H1 (cell line): Measurements from ENCODE around the gene UBE2L6. TPM values are rescaled to one million over a fixed set of nuclear protein-coding genes. Genes with fewer than 3 reads are reported as not detected.

ENCODE experiments used
- ASH2L ChIP-seq: fragments of 200-600, 300-600 bp; sonication (generic); IDR thresholded peaks from one replicate; pipeline ENCODE4 v1.7.1; 2017; ENCODE audit warnings: low read length
- CTCF ChIP-seq, 3 experiments: IDR thresholded peaks; 1 replicate in 2 of 3; 2 replicates in 1 of 3; pipeline versions ENCODE4 v1.5.1 to v1.6.1; 2011; ENCODE audit warnings: low read length in 3 of 3, mild to moderate bottlenecking in 3 of 3, inconsistent platforms in 2 of 3, low read depth in 1 of 3, moderate library complexity in 1 of 3; ENCODE audit not compliant: insufficient read depth in 1 of 3; ENCODE audit errors: control extremely low read depth in 1 of 3
- EZH2 ChIP-seq: fragments of 200-600 bp; sonication (generic); IDR thresholded peaks from 2 replicates; pipeline ENCODE4 v1.7.1; 2012; ENCODE audit warnings: low read depth, mild to moderate bottlenecking, moderate library complexity, low read length, inconsistent platforms; ENCODE audit not compliant: severe bottlenecking
- FOSL1 ChIP-seq: IDR thresholded peaks from 2 replicates; pipeline ENCODE4 v1.6.1; 2011; ENCODE audit warnings: mild to moderate bottlenecking, low read depth, low read length, moderate library complexity; ENCODE audit not compliant: insufficient read depth
- KDM4A ChIP-seq: IDR thresholded peaks from one replicate; pipeline ENCODE4 v1.7.1; 2012; ENCODE audit warnings: low read depth, mild to moderate bottlenecking, moderate library complexity, low read length, inconsistent platforms; ENCODE audit not compliant: severe bottlenecking
- MAX ChIP-seq: IDR thresholded peaks from 2 replicates; pipeline ENCODE4 v1.6.1; 2012; ENCODE audit warnings: inconsistent platforms
- POLR2A ChIP-seq, 2 experiments: IDR thresholded peaks; 1 replicate in 1 of 2; 2 replicates in 1 of 2; pipeline ENCODE4 v1.6.1; 2011; ENCODE audit warnings: low read depth in 2 of 2, low read length in 2 of 2, mild to moderate bottlenecking in 2 of 2; ENCODE audit errors: control extremely low read depth in 1 of 2
- POLR2AphosphoS5 ChIP-seq: IDR thresholded peaks from 2 replicates; pipeline ENCODE4 v1.6.1; 2011; ENCODE audit warnings: low read depth, low read length
- POU5F1 ChIP-seq: IDR thresholded peaks from 2 replicates; pipeline ENCODE4 v1.6.1; 2011; ENCODE audit warnings: low read depth, mild to moderate bottlenecking, low read length, moderate library complexity
- SRF ChIP-seq: IDR thresholded peaks from 2 replicates; pipeline ENCODE4 v1.6.1; 2011; ENCODE audit warnings: mild to moderate bottlenecking, low read depth, low read length, moderate library complexity
- SUZ12 ChIP-seq: fragments of 200-600 bp; sonication (generic); IDR thresholded peaks from 2 replicates; pipeline ENCODE4 v1.6.1; 2012; ENCODE audit warnings: mild to moderate bottlenecking, inconsistent platforms, low read length, moderate library complexity, mixed read lengths
- TBP ChIP-seq: IDR thresholded peaks from 2 replicates; pipeline ENCODE4 v1.6.1; 2011; ENCODE audit warnings: low read depth, low read length, improper control_type of control experiment
- ZNF274 ChIP-seq: IDR thresholded peaks from 2 replicates; pipeline ENCODE4 v1.7.0; 2012; ENCODE audit warnings: low read length, borderline replicate concordance; ENCODE audit errors: extremely low read depth
- polyA plus RNA-seq, 7 experiments: library from polyadenylated mRNA; depleted of rRNA in 3 of 7; stranded (reverse) in 5 of 7; unstranded in 2 of 7; fragments of >200 nt in 5 of 7; fragments of 200-250 nt in 2 of 7; gene quantifications; 1 replicate in 5 of 7; 2 replicates in 1 of 7; 4 replicates in 1 of 7; pipeline versions ENCODE4 v1.2.1 to v1.2.3, GENCODE V29; 2011 to 2013; ENCODE audit warnings: missing spikeins in 2 of 7, mixed read lengths in 2 of 7
- total RNA-seq: library from RNA; stranded (reverse); fragmentation: NEBNext Ultra II Directional; extraction: Animal tissue kit (Norgen Biotek cat#: 25700); gene quantifications from 2 replicates; pipeline ENCODE4 v1.2.1, GENCODE V29; 2021
- TF ChIP-seq, protein P1 (sequence below): IDR thresholded peaks from 2 replicates; pipeline ENCODE4 v1.6.1; 2012; ENCODE audit warnings: inconsistent platforms

UBE2L6 gene
- total and polyA plus RNA-seq, 2 of the 8 experiments (the other 6 are each of a cell fraction or from before 2014, with no cell fraction given): 67.8 to 89.2 TPM

- TF ChIP-seq SRF: no peak
- no peak for TF ChIP-seq KDM4A
- TF ChIP-seq POU5F1: no peak
- no peak; a peak in 1 of 3 replicates for TF ChIP-seq POLR2A (IDR thresholded peaks at IDR 0.05; ENCODE audit: control extremely low read depth in 1 of 2, low read depth in 2 of 2, low read length in 2 of 2)
- TF ChIP-seq CTCF (IDR thresholded peaks at IDR 0.05; ENCODE audit: control extremely low read depth in 1 of 3, insufficient read depth in 1 of 3, low read depth in 1 of 3, low read length in 3 of 3): no peak
- TF ChIP-seq, protein P1, sequence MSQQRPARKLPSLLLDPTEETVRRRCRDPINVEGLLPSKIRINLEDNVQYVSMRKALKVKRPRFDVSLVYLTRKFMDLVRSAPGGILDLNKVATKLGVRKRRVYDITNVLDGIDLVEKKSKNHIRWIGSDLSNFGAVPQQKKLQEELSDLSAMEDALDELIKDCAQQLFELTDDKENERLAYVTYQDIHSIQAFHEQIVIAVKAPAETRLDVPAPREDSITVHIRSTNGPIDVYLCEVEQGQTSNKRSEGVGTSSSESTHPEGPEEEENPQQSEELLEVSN: 0 out of 2 replicates have a peak, but pooled peaks have one; percentile 5
- no peak for TF ChIP-seq EZH2
- TF ChIP-seq TBP: no peak
- TF ChIP-seq ZNF274: no peak
- no peak for TF ChIP-seq POLR2AphosphoS5
- TF ChIP-seq SUZ12: no peak
- TF ChIP-seq FOSL1: no peak
- TF ChIP-seq MAX: peak; percentile 71; the same call in 1 of the 2 replicates
- TF ChIP-seq ASH2L: no peak
These were observed 53.4 kb downstream of the UBE2L6 start (continued) for GRCh38 chr11:57513911-57514537.
